Activated CD4-positive, alpha-beta T cell treated with anti-CD3 and anti-CD28 coated beads, Interleukin-2, Interleukin-4, amounts not matched to agents 100 ng/mL and 50 ng/mL, durations not matched to agents 16 hours and 8 hours (primary cell): Measurements from ENCODE around the gene PRR7.

Experiments
- DNase-seq: peaks from one replicate; pipeline ENCODE4 v3.0.0-alpha.2; 2020; ENCODE audit warnings: low spot score

The PRR7 gene

DNA sequence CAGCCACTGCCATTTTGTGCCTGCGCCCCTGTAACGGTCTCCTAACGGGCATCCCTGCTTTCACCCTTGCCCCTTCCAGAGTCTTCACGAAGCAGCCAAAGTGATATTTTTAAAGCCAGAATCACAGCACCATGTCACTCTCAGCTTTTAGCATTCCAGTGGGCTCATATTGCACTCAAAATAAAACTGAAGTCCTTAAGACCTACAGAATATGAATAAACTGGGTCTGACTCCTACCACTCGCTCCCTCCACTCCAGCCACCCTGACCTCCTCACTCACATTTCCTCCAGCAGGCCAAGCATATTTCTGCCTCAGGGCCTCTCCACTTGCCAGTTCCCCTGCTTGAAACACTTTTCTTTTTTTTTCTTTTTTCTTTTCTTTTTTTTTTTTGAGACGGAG lies 53.2 kb downstream of the PRR7 start:
- no peak for DNase-seq

DNA sequence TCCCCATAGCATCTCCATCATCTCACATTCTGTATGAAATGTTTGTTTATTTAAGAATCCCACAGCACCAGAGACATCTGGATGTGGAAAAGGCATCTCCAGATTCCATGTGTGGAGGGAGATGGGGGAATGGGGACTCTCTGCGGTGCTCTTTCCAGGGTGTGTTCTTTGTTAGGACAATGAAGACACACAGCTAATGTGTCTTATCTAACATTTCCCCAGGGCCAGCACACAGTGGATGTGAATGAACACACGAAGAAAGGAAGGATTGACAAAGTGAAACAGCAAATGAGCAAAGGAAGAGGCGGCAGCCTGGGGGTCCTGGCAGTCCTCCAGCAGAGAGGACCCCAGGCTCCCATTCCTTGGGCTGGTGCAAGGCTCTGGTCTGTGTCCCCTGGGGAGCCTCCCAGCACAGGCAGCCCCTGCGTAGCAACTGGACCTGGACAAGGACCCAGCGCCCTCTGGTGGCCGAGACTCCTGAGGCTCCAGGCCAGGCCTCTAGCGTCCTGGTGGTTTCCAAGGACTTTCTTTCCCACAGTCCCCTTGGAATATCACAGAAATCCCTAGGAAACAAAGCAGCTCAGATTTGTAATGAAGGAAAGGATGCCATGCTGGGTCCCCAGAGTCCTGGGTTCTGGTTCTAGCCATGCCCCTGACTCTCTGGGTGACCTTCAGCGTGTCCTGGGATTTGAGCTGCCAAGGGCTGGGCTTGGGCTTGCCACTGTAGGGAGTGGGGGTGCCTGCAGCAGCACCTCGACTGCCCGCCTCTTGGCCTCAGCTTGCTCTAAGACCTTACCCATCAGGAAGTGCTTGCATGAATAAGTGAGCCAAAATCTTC lies 54.3 kb downstream of the PRR7 start:
- peak; percentile 82 for DNase-seq

DNA sequence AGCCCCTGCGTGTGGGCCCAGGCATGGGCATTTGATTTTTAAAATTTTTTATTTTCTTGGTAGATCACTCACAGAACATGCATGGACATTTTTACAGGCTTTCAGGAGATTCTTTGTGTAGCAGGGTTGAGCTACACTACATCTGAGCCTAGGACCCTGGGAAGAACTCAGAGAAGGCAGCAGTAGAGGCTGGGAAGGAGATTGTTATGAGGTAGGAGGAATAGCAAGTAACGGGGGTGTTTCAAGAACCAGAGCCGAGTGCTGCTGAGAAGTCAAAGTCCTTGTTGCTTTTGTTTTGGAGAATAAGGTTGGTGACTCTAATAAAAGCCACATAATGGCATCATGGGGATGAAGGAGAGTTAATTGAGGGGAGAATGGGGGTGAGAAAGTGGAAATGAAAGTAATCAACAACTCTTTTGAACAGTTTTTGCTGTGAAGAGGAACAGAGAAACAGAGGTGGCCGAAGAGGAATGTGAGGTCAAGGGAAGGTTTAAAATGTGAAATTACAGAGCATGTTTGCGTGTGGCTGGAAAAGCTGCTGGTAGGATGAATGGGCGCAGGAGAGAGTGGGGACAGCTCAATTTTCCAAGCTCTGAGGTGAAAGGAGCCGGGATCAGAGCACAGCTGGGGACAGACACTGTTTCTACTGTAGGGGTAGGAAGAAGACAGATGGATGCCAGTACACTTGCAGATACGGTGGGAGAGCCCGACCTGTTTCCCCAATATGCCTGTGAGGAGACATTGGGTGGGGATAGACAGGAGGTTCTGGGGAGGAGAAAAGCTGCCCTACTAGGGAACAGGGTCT lies 55.5 kb downstream of the PRR7 start:
- DNase-seq: no peak

DNA sequence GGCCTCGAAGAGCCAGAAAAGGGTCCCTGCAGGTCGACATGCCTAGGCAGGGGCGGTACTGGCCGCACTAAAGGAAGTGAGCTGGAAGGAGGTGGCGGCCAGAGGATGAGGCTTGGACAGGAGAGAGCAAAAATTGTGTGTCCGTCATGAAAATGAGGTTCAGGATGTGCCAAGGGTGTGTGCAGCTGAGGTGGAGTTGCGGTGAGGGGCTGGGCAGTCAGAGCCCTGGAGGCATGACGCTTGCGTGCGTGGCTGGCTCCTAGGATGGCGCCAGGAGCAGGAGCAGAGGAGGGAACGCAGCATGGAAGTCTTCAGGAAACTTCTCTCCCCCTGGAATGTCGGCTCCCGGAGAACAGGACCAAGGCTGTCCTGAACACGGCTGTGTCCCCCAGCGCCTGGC lies 56.3 kb downstream of the PRR7 start:
- DNase-seq: no peak

DNA sequence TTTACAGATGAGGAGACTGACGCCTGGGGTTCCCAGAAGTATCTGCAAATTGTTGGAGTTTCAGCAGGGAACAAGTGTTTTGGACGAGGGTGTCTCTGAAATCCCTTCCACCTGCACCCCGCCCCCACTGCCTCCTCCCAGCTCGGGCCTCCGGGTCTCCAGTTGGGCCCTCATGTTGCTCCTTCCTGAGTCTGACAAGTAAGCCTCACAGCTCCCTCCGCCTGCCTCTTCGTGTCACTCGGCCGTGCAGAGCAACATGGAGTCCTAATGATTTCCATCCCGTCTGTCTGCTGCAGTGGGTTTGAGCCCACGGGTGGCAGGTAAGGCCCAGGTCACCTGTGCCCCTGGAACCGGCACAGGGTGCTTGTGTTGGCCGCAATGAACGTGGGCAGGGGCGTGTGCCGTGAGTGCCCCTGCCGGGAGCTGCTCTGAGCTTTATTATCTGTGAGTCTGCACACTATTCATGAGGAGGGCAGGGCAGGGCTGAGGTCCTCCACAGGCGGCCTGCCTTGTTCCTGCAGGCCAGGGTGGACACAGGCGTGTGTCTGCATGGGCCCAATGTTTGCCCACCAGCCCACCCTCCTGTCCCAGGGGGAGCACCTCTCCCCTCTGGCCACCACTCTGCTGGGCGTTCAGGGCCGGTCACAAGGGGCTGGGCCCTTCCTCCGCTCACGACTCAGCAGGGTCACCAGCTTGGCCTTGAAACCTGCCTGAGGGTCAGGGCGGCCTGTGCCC lies 56.9 kb downstream of the PRR7 start:
- no peak for DNase-seq

DNA sequence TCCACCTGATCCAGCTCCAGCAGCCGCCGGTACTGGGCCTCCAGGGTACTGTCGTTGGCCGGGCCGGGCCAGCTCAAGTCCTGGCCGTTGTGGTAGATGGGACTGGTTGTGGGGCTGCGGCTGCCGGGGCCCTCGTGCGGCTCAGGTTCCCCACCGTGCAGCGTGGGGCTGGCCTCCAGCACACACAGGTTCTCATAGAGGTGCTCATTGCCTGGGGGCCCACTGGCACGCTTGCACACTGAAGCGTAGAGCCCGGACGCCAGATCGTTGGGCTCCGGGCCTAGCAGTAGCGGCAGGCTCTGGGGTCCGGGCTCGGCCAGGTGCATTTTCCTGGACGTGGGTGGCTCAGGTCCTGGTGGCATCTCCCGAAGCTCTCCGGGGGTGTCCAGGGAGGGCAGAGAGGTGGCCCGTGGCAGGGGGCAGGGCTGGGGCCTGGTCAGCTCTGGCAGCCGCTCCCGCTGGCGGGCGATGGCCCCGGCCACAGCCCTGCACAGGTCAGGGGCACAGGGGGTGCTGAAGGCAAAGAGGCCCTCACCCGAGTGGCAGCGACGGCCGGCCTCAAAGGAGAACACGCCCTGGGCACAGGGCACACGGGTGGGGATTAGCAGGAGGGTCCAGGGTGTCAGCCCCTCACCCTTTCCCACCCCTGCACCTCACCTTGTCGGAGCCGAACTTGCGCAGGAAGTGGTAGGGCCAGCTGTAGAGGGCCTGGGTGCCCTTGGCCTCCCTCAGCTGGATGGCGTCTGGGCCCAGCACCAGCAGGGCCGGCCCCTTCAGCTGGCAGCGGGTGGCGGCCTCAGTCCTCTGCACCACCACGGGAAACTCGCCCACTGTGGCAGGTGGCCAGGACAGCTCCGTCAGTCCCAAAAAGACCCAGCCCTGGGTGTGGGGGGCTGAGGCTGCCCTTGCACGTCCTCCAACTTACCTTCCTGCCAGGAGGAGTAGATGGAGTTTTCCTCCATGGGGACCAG lies 57.8 kb downstream of the PRR7 start:
- DNase-seq: no peak

DNA sequence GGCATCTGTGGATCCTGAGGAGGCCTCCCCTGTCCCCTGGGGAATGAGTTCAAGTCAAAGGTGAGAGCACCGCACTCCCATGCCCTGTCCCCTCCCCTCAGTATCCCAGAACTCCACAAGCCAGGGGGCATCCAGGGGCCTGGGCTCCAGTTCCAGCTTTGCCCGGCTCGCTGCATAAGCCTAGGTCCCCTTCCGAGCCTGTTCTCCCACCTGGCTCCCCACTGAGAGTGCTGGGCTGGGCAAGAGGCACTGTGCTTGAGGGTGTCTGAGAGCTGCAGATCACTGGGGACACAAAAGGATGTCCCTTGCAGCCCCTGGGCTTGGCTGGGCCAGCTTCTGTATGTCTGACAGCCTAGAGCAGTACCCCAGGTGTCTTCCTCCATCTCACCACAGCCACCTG lies 58.5 kb downstream of the PRR7 start:
- no peak for DNase-seq
